Suppressor macrophage treated with lipopolysaccharide for 4 hours (primary cell): Measurements from ENCODE around the gene GDAP2.
"Not testable (repeated sequence)": the region's sequence is repeated elsewhere in the genome, so short reads cannot be mapped to it uniquely, and the experiment has no call there.

ENCODE experiments used
- DNase-seq: peaks from one replicate; pipeline ENCODE4 v3.0.0-alpha.2; 2020

Gene GDAP2

GRCh38 chr1:117929343-117930172, at the start of gene GDAP2, which contains the start of gene WDR3:
Gene GDAP2 (minus strand): TSS chr1:117929621. CDS start chr1:117920357, 9,264 bp downstream.
Gene WDR3 (plus strand): TSS chr1:117929739. CDS start chr1:117933320, 3,581 bp downstream.
- DNase-seq, result peak; percentile 97

GRCh38 chr1:117976381-117976780, 47.0 kb upstream of the GDAP2 start:
- no peak for DNase-seq

GRCh38 chr1:117971777-117972176, 42.4 kb upstream of the GDAP2 start:
- no peak for DNase-seq

- no peak for DNase-seq
These were observed 40.8 kb upstream of the GDAP2 start for GRCh38 chr1:117970252-117970651.

- no peak for DNase-seq
These were observed 38.5 kb upstream of the GDAP2 start for GRCh38 chr1:117967881-117968280.

GRCh38 chr1:117967477-117967876, 38.1 kb upstream of the GDAP2 start:
- no peak for DNase-seq

GRCh38 chr1:117964290-117965038, 35.0 kb upstream of the GDAP2 start:
- DNase-seq, result no peak

- DNase-seq, result no peak
These were observed 29.9 kb upstream of the GDAP2 start for GRCh38 chr1:117959364-117959763.

- DNase-seq, result no peak
These were observed 23.0 kb upstream of the GDAP2 start for GRCh38 chr1:117952386-117952785.

- no peak for DNase-seq
These were observed 12.9 kb upstream of the GDAP2 start for GRCh38 chr1:117942293-117942692.

GRCh38 chr1:117933769-117934168, 4.3 kb upstream of the GDAP2 start:
- no peak for DNase-seq

GRCh38 chr1:117932576-117932975, 3.2 kb upstream of the GDAP2 start:
- no peak for DNase-seq

- peak; percentile 31 for DNase-seq
These were observed 1.1 kb upstream of the GDAP2 start for GRCh38 chr1:117930484-117930883.

- no peak for DNase-seq
These were observed 689 bp upstream of the GDAP2 start for GRCh38 chr1:117930173-117930447.

- peak; percentile 78 for DNase-seq
These were observed 509 bp downstream of the GDAP2 start for GRCh38 chr1:117928881-117929342.

- DNase-seq, result peak; percentile 47
These were observed 3.4 kb downstream of the GDAP2 start for GRCh38 chr1:117925981-117926380.

GRCh38 chr1:117922717-117923116, 6.7 kb downstream of the GDAP2 start:
- DNase-seq, result not testable (repeated sequence)

- DNase-seq, result no peak
These were observed 7.4 kb downstream of the GDAP2 start for GRCh38 chr1:117921991-117922390.

GRCh38 chr1:117919376-117919775, 10.0 kb downstream of the GDAP2 start:
- no peak for DNase-seq

- DNase-seq, result no peak
These were observed 18.4 kb downstream of the GDAP2 start for GRCh38 chr1:117911051-117911450.

- no peak for DNase-seq
These were observed 24.4 kb downstream of the GDAP2 start for GRCh38 chr1:117905019-117905418.

GRCh38 chr1:117904485-117904884, 24.9 kb downstream of the GDAP2 start:
- DNase-seq, result no peak

- DNase-seq, result no peak
These were observed 26.5 kb downstream of the GDAP2 start for GRCh38 chr1:117902944-117903343.

GRCh38 chr1:117899801-117900200, 29.6 kb downstream of the GDAP2 start:
- no peak for DNase-seq
